Tibial nerve (tissue), 3 donors: ENCODE data around the gene HSD17B1.
A peak's percentile ranks its signal among the peaks of the same experiment; 100 is the strongest.

ENCODE experiments used
- CTCF ChIP-seq, 5 experiments: fragments of 200-600 bp in 3 of 5; fragments of 450-650 bp in 2 of 5; sonication (generic) in 3 of 5; IDR thresholded peaks; one replicate each; pipeline ENCODE4 v1.5.1; 2016 to 2019; ENCODE audit warnings: antibody characterized with exemption in 5 of 5, mild to moderate bottlenecking in 3 of 5, moderate library complexity in 2 of 5
- POLR2A ChIP-seq, 2 donors: fragments of 450-650 bp; IDR thresholded peaks; one replicate each; pipeline ENCODE4 v1.6.1; 2017; ENCODE audit warnings: antibody characterized with exemption in 2 of 2, mild to moderate bottlenecking in 2 of 2, moderate library complexity in 2 of 2

GRCh38 chr17:42536048-42536371 is 16.7 kb upstream of the HSD17B1 start, which contains the start of gene NAGLU:
- peak in 2 of 5 experiments; percentile 35 to 53 for TF ChIP-seq CTCF (IDR thresholded peaks at IDR 0.05)
- TF ChIP-seq POLR2A (IDR thresholded peaks at IDR 0.05), result peak; percentile 69 to 96
